Activated T-cell treated with anti-CD3 and anti-CD28 coated beads, Interleukin-2, amount 50 U/mL, for 72 hours (primary cell): ENCODE results near the gene MGAT4B. TPM values are rescaled to one million over a fixed set of nuclear protein-coding genes. Genes with fewer than 3 reads are reported as not detected.

Source experiments
- ATAC-seq, 2 donors: fragments of 150-1000 bp; cut with Tn5 transposase; replicated peaks in 1 of 2; 2 replicates each; pipeline ENCODE4 v1.10.0; 2021; ENCODE audit warnings: moderate library complexity in 2 of 2, mild to moderate bottlenecking in 1 of 2
- DNase-seq, 2 donors: peaks; one replicate each; pipeline ENCODE4 v3.0.0; 2021 to 2022; ENCODE audit warnings: mixed read lengths in 1 of 2
- H3K27ac Mint-ChIP-seq: one replicate; pipeline ENCODE4 v1.8.0; 2022; ENCODE audit warnings: mild to moderate bottlenecking, moderate library complexity, mixed read lengths
- H3K27me3 Mint-ChIP-seq: one replicate; pipeline ENCODE4 v1.8.0; 2022; ENCODE audit warnings: low read depth, mixed read lengths
- H3K36me3 Mint-ChIP-seq, 2 donors: one replicate each; pipeline ENCODE4 v1.8.0; 2022; ENCODE audit warnings: mixed read lengths in 2 of 2, mild to moderate bottlenecking in 1 of 2; ENCODE audit not compliant: insufficient read depth in 2 of 2
- H3K4me1 Mint-ChIP-seq: one replicate; pipeline ENCODE4 v1.8.0; 2022; ENCODE audit warnings: low read depth, mixed read lengths
- H3K4me3 Mint-ChIP-seq, 2 donors: one replicate each; pipeline ENCODE4 v1.8.0; 2022; ENCODE audit warnings: mild to moderate bottlenecking in 2 of 2, mixed read lengths in 2 of 2, moderate library complexity in 2 of 2
- H3K9me3 Mint-ChIP-seq, 2 donors: one replicate each; pipeline ENCODE4 v1.8.0; 2022; ENCODE audit warnings: mixed read lengths in 2 of 2
- total RNA-seq, 2 donors: library from RNA; stranded (reverse); gene quantifications; one replicate each; pipeline ENCODE4 v1.2.3, GENCODE V29; 2022

Gene MGAT4B
- total RNA-seq, 2 donors from 2014 or later = 101 to 108 TPM

DNA sequence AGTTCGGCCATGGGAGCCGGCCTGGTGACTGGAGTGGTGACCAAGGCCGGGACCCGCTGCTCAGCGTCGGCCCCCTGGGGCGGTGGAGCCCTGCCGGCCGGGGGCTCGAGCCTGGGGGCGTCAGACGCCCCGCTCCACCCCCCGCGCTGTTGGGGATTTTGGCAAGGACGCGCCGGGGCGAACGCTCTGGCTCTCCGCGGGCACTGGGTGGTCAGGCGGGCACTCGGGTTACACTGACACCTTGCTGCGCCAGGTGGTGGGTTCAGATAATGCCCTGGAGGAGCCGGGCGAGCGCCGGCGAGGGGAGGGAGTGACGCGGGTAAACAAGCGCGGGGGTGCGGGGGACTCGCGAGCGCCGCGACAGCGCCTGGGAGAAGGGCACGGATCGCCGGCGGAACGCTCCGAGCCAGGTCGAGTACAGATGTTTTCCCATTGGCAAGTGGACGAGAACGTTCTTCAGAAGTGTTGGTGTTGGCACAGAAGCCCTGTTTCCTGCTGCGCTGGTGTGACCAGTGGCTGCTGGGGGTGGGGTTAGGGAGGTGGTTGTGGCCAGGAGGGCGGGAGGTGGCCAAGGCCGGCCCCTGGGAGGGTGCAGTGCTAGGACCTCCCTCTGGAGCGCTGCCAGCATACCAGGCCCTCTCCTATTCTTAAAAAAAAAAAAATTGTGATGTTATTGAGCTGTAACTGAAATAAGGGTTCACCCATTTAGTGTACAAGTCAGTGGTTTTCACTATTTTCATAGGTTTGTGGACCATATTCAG, 14.8 kb upstream of the MGAT4B start:
- DNase-seq (peak; percentile 90), ATAC-seq (peak; percentile 67 to 70)
- peak overlapping the region; percentile 97 for H3K27ac Mint-ChIP-seq
- H3K4me1 Mint-ChIP-seq = peaks cover 51% of the 10 kb centered on the region
- H3K9me3 Mint-ChIP-seq = no peaks in the 10 kb centered on the region
- H3K27me3 Mint-ChIP-seq = no peaks in the 10 kb centered on the region
- peak overlapping the region; percentile 87 to 93 for H3K4me3 Mint-ChIP-seq
- peaks cover 13 to 14% of the 10 kb centered on the region in 2 donors for H3K36me3 Mint-ChIP-seq

- Mint-ChIP-seq H3K4me3 (peak within 1 kb of the TSS; percentile 88 to 93), H3K27ac (peak within 1 kb of the TSS; percentile 97), H3K36me3 (peaks cover 13% of the 10 kb centered on the region in 2 donors), H3K4me1 (peaks cover 50% of the 10 kb centered on the region), H3K27me3 (no peaks in the 10 kb centered on the region), H3K9me3 (no peaks in the 10 kb centered on the region)
- DNase-seq (peak; percentile 85 to 92), ATAC-seq (peak; percentile 54 to 56)
Observed at GRCh38 chr5:179820483-179821297, 14.0 kb upstream of the MGAT4B start, which contains the start of gene SQSTM1. TSS of gene SQSTM1 (plus strand) at chr5:179820905. CDS start at chr5:179820937, 32 bp downstream.

- no peaks in the 10 kb centered on the region for H3K27me3 Mint-ChIP-seq
- H3K4me1 Mint-ChIP-seq = peaks cover 50% of the 10 kb centered on the region
- peak overlapping the region; percentile 88 to 93 for H3K4me3 Mint-ChIP-seq
- peaks cover 13 to 15% of the 10 kb centered on the region in 2 donors for H3K36me3 Mint-ChIP-seq
- ATAC-seq (no peak), DNase-seq (no peak)
- H3K27ac Mint-ChIP-seq = peak overlapping the region; percentile 91
- no peaks in the 10 kb centered on the region for H3K9me3 Mint-ChIP-seq
Observed at GRCh38 chr5:179820127-179820482, 13.4 kb upstream of the MGAT4B start.

DNA sequence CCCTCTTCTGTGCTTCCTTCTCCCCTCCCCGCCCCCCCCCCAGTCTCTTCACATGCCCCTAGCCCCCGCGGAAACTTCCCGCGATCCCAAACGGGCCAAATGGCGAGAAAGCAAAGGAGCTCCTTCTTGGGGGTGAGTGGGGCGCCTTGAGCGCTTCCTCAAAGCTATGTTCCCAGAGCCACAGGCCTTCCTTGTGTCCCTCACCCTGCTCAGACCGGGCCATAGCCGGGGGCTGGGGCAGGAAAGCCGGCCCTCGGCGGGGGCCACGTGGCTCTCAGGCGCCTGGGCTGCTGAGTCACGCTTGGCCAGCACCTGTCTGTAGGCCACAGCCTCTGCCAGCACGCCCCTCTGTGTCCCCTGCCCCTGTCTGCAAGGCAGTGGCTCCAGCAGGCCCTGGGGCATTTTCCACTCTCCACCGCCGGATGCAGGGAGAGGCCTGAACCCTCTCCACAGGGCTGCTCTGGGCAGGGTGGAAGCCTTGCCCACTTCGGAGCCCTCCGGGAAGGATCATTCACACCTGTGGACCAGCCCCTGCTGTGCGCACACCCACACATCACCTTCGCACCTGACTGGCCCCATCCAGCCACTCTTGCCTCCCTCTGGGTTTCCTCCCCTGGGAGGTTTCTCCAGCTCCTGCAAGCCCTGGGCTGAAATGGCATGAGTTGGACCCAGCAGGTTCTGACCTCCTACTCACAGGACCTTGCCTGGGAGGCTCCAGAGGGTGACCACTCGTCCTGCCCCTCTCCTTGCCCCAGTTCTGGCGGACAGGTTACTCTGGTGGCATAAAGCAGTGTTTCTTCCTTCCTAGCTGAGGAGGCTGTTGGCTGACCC, 12.8 kb upstream of the MGAT4B start:
- peak overlapping the region; percentile 91 for H3K27ac Mint-ChIP-seq
- no peaks in the 10 kb centered on the region for H3K27me3 Mint-ChIP-seq
- no peaks in the 10 kb centered on the region for H3K9me3 Mint-ChIP-seq

DNA sequence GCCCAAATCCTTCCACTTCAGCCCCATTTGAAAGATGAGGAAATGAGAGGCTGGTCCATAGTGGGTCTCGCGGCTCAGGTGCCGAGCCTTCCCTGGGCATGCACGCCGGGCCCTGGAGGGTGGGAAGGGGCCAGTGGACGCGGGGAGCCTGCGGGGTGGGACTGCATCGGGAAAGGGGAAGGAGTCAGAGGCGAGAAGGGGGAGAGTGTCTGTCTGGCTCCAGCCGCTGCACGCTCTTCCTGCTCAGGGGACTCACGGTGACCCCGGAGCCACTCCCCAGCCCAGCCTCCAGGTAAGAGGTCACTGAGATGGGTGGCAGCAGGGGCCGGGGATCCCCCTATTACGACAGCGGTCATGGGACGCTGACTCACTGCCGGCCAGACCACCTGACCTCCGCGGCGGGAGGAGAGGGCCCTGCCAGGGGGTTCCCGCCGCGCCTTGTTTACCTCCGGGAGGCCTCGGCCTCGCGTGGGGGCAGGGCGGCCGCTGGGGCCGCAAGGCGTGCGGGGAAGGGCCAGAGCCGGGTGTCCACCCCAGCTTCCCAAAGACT, 12.2 kb upstream of the MGAT4B start:
- peak; percentile 91 to 94 for DNase-seq
- Mint-ChIP-seq H3K27ac (no peak overlapping the region), H3K36me3 (peaks cover 7 to 10% of the 10 kb centered on the region in 2 donors), H3K9me3 (no peaks in the 10 kb centered on the region), H3K27me3 (no peaks in the 10 kb centered on the region), H3K4me3 (peak overlapping the region; percentile 82 to 84), H3K4me1 (peaks cover 41% of the 10 kb centered on the region)
- ATAC-seq = peak; percentile 70 to 77

More for the DNA sequence above, 12.8 kb upstream of the MGAT4B start:
- H3K4me1 Mint-ChIP-seq = peaks cover 46% of the 10 kb centered on the region
- peak overlapping the region; percentile 88 to 93 for H3K4me3 Mint-ChIP-seq
- peaks cover 9 to 12% of the 10 kb centered on the region in 2 donors for H3K36me3 Mint-ChIP-seq
- peak; percentile 31 to 38 for ATAC-seq
- DNase-seq = peak; percentile 65 to 69

DNA sequence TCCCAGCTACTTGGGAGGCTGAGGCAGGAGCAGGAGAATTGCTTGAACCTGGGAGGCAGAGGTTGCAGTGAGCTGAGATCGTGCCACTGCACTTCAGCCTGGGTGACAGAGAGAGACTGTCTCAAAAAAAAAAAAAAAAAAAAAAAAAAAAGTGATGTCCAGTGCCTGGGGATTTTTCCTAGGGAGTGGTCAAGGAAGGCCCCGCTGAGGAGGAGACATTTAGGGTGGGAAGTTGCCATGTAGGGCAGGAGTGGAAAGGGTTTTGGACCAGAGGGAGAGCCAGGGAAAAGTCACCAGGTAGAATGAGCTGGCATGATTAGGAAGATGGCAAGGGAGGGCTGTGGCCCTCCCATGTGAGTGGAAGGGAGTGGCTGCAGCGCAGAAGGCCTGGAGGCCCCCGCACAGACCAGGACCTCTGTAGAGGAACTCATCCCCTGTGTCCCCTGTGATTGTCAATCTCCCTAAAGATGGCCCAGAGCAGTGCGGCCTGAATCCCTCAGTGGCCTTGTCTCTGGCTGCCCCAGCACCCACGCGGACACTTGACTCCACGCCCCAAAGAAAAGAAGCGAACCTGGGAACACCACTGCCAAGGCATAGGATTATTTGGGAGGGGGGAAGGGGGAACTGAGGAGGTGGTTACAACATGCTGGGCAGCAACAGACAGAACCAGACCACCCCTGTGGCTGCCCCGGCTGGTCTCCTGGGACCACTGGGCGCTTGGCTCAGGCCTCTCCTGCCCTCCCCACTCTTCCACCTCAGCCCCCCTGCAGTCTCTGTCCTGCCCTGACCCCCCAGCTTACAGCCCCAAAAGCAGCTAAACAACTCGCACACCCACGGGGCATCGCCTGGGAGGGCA, 11.5 kb upstream of the MGAT4B start:
- ATAC-seq = no peak
- H3K9me3 Mint-ChIP-seq = no peaks in the 10 kb centered on the region
- peak overlapping the region; percentile 82 to 84 for H3K4me3 Mint-ChIP-seq
- H3K36me3 Mint-ChIP-seq = peaks cover 5 to 10% of the 10 kb centered on the region in 2 donors
- no peak for DNase-seq
- H3K27me3 Mint-ChIP-seq = no peaks in the 10 kb centered on the region
- H3K27ac Mint-ChIP-seq = peak overlapping the region; percentile 44
- peaks cover 40% of the 10 kb centered on the region for H3K4me1 Mint-ChIP-seq

- H3K4me3 Mint-ChIP-seq = peak overlapping the region; percentile 63 to 82
- H3K4me1 Mint-ChIP-seq = peaks cover 34% of the 10 kb centered on the region
- DNase-seq (no peak), ATAC-seq (no peak)
- peaks cover 6 to 10% of the 10 kb centered on the region in 2 donors for H3K36me3 Mint-ChIP-seq
- no peaks in the 10 kb centered on the region for H3K9me3 Mint-ChIP-seq
- H3K27me3 Mint-ChIP-seq = no peaks in the 10 kb centered on the region
- H3K27ac Mint-ChIP-seq = no peak overlapping the region
Observed at GRCh38 chr5:179817470-179817840, 10.8 kb upstream of the MGAT4B start.

DNA sequence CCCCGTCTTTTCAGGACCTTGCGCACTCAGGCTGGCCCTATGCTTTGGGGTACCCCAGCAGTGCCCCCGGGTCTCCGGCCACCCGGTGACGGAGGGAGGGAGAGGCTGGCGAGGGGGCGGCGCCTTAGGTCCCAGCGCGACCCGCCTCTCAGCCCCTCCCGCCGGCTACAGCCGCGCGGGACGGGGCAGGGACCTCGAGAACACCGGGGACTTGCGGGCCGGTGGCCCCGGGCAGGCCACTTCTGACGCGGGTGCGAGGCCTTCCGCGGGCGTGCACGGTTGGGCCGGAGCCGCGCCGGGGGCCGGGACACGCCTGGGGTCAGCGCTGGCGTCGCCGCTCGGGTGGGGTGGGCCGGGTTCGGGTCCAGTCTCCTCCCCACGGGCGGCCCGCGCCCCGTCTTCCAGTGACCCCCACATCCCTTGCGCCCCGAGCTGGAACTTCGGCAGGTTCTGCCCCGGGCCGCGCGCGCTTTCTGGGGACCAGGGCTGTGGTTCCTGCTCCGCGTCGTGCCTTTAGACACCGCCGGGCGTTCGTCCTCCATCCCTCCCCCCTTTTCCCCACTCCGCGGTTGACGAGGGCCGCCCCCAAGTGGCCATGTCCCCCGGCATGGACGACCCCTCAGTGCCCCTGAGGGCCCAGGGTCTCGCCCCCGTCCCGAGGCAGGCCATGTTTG, 10.3 kb upstream of the MGAT4B start:
- H3K9me3 Mint-ChIP-seq = no peaks in the 10 kb centered on the region
- H3K27me3 Mint-ChIP-seq = no peaks in the 10 kb centered on the region
- DNase-seq = no peak
- H3K36me3 Mint-ChIP-seq = peaks cover 6% of the 10 kb centered on the region in 2 donors
- H3K27ac Mint-ChIP-seq = no peak overlapping the region
- no peak for ATAC-seq
- peaks cover 28% of the 10 kb centered on the region for H3K4me1 Mint-ChIP-seq
- peak overlapping the region; percentile 63 to 82 for H3K4me3 Mint-ChIP-seq

GRCh38 chr5:179816401-179816795, 9.7 kb upstream of the MGAT4B start:
- ATAC-seq (no peak), DNase-seq (no peak)
- H3K27ac Mint-ChIP-seq = no peak overlapping the region
- peaks cover 24% of the 10 kb centered on the region for H3K4me1 Mint-ChIP-seq
- peaks cover 4 to 6% of the 10 kb centered on the region in 2 donors for H3K36me3 Mint-ChIP-seq
- no peaks in the 10 kb centered on the region for H3K9me3 Mint-ChIP-seq
- H3K4me3 Mint-ChIP-seq = peak overlapping the region in 1 of 2 donors; percentile 59
- H3K27me3 Mint-ChIP-seq = no peaks in the 10 kb centered on the region

GRCh38 chr5:179815491-179816249, 9.0 kb upstream of the MGAT4B start:
- Mint-ChIP-seq H3K4me1 (peaks cover 24% of the 10 kb centered on the region), H3K27ac (no peak overlapping the region), H3K36me3 (peaks cover 4 to 6% of the 10 kb centered on the region in 2 donors), H3K4me3 (peak overlapping the region; percentile 29 to 59), H3K27me3 (no peaks in the 10 kb centered on the region), H3K9me3 (no peaks in the 10 kb centered on the region)
- ATAC-seq (no peak), DNase-seq (no peak)

GRCh38 chr5:179814090-179814489, 7.4 kb upstream of the MGAT4B start:
- ATAC-seq (no peak), DNase-seq (no peak)
- Mint-ChIP-seq H3K27me3 (no peaks in the 10 kb centered on the region), H3K36me3 (peaks cover 4 to 6% of the 10 kb centered on the region in 2 donors), H3K27ac (no peak overlapping the region), H3K9me3 (no peaks in the 10 kb centered on the region), H3K4me1 (peaks cover 12% of the 10 kb centered on the region), H3K4me3 (no peak overlapping the region)
